ENCODE results near the gene CHST15. TPM values are rescaled to one million over a fixed set of nuclear protein-coding genes. Genes with fewer than 3 reads are reported as not detected.
A peak's percentile ranks its signal among the peaks of the same experiment; 100 is the strongest.

Gene CHST15
- total and polyA plus RNA-seq, 8 donors: 4.8 to 17.3 (median 12.4) TPM

DNA sequence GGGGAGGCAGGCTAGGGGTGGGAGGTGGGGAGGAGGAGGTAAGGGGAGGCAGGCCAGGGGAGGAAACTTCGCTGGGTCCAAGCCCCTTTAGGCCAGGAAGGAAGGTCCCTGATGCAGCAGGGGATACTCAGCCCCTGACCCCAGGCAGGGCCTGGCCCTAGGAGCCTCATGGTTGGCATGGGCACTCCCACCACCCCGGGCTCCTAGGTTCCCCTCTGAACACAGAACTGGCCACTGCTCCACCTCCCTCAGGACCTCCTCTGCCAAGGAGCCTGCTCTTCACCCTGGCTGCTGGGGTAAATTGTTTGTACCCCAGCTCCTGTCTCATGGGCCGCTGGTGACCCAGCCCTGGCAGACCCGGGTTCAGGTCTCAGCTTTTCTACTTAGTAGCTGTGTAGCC, 25.8 kb upstream of the CHST15 start:
- intact Hi-C loops (cut with DNase I): no loop called here
- Histone ChIP-seq H3K9me3 (no peaks in the 10 kb centered on the region), H3K27ac (no peak overlapping the region), H3K4me1 (no peaks in the 10 kb centered on the region), H3K4me3 (no peak overlapping the region), H3K36me3 (no peaks in the 10 kb centered on the region), H3K27me3 (no peaks in the 10 kb centered on the region)
- DNase-seq (peak in 1 of 6 donors; percentile 39), FAIRE-seq (no peak), ATAC-seq (no peak)
- WGBS, 2 donors: 40 to 56% methylated on average over 4 of the region's 4 CpGs
- TF ChIP-seq, protein P1, sequence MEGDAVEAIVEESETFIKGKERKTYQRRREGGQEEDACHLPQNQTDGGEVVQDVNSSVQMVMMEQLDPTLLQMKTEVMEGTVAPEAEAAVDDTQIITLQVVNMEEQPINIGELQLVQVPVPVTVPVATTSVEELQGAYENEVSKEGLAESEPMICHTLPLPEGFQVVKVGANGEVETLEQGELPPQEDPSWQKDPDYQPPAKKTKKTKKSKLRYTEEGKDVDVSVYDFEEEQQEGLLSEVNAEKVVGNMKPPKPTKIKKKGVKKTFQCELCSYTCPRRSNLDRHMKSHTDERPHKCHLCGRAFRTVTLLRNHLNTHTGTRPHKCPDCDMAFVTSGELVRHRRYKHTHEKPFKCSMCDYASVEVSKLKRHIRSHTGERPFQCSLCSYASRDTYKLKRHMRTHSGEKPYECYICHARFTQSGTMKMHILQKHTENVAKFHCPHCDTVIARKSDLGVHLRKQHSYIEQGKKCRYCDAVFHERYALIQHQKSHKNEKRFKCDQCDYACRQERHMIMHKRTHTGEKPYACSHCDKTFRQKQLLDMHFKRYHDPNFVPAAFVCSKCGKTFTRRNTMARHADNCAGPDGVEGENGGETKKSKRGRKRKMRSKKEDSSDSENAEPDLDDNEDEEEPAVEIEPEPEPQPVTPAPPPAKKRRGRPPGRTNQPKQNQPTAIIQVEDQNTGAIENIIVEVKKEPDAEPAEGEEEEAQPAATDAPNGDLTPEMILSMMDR (IDR thresholded peaks at IDR 0.05): no peak

DNA sequence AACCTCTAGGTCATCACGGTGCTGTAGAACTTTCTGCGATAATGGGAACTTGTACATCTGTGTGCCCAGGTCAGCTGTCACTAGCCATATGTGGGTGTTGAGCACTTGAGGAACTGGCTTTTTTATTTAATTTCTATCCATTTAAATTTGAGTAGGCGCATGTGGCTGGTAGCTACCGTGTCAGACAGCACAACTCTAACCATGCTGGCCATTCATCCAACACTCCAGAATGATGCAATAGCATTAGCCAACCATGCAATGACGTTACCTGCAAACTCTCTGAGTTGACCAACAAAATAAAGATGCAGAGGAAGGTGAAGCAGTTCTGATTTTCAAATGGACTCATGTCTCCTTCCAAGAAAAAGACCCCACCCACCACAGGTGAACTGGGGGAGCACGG, 24.4 kb upstream of the CHST15 start:
- ATAC-seq (peak in 1 of 4 donors; percentile 12), FAIRE-seq (no peak), DNase-seq (no peak)
- intact Hi-C loops (cut with DNase I): no loop called here
- H3K4me3 ChIP-seq: no peak overlapping the region
- TF ChIP-seq, protein P1 (IDR thresholded peaks at IDR 0.05): no peak
- no peaks in the 10 kb centered on the region for H3K27me3 ChIP-seq
- H3K9me3 ChIP-seq: no peaks in the 10 kb centered on the region
- no peaks in the 10 kb centered on the region for H3K4me1 ChIP-seq
- 65 to 70% methylated on average over 6 of the region's 6 CpGs for WGBS, 2 donors
- H3K27ac ChIP-seq: no peak overlapping the region
- H3K36me3 ChIP-seq: no peaks in the 10 kb centered on the region

DNA sequence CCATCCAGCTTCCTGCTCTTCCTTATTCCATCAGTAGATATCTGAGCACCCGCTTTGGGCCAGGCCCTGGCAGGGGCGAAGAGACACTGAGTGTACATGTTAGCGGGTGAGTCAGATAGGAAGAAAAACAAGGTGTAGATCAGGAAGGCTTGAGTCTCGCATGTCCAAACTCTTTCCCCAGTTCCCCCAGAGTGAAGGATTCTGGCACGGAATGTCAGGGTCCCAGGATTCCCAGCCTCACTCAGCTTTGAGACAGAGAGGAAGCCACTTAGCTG, 24.1 kb upstream of the CHST15 start:
- DNase-seq (no peak), ATAC-seq (no peak), FAIRE-seq (no peak)
- intact Hi-C loops (cut with DNase I): no loop called here
- Histone ChIP-seq H3K36me3 (no peaks in the 10 kb centered on the region), H3K27me3 (no peaks in the 10 kb centered on the region), H3K4me3 (no peak overlapping the region), H3K9me3 (no peaks in the 10 kb centered on the region), H3K4me1 (no peaks in the 10 kb centered on the region), H3K27ac (no peak overlapping the region)
- TF ChIP-seq, protein P1 (IDR thresholded peaks at IDR 0.05): no peak
- WGBS, 2 donors: 89 to 90% methylated on average over 5 of the region's 5 CpGs

DNA sequence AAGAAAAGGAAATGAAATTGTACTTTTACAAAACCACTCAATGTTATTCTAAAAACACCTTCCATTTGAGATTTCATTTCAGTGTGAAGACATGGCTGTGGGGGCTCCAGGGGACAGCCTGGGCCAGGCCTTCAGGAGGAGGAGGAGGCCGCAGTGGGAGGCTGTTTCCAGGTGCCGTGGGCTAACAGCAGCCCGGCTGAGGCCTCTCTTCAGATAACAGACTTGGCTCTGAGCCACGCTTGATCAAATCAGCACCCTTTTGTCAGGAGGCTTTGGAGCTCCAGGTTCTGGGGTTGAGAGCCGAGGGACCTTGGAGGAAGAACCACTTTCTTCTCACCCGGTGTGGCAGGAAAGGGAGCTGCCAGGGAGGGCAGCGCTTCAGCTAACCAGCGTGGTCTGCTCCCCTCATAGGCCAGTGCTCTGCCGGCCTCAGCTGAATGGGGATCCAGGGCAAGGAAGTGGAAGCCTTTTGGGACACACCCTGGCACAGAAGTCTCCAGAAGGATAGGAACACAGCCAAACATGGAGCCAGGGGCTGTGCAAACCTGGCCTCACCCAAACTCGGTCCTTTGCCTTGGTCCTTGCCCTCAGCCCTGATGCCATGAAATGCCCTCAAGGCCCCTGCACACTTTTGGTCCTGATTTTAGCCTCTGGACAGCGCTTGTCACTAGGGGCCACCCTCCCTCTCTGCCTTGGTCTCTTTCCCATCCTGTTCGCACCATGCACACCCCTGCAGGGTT, 23.5 kb upstream of the CHST15 start:
- no peak overlapping the region for H3K27ac ChIP-seq
- no peak overlapping the region for H3K4me3 ChIP-seq
- 54 to 59% methylated on average over 12 of the region's 12 CpGs for WGBS, 2 donors
- no peaks in the 10 kb centered on the region for H3K27me3 ChIP-seq
- TF ChIP-seq, protein P1 (IDR thresholded peaks at IDR 0.05): no peak
- H3K9me3 ChIP-seq: no peaks in the 10 kb centered on the region
- H3K36me3 ChIP-seq: no peaks in the 10 kb centered on the region
- no peak for DNase-seq
- H3K4me1 ChIP-seq: no peaks in the 10 kb centered on the region
- intact Hi-C loops (cut with DNase I): no loop called here
- no peak for FAIRE-seq
- ATAC-seq: no peak

DNA sequence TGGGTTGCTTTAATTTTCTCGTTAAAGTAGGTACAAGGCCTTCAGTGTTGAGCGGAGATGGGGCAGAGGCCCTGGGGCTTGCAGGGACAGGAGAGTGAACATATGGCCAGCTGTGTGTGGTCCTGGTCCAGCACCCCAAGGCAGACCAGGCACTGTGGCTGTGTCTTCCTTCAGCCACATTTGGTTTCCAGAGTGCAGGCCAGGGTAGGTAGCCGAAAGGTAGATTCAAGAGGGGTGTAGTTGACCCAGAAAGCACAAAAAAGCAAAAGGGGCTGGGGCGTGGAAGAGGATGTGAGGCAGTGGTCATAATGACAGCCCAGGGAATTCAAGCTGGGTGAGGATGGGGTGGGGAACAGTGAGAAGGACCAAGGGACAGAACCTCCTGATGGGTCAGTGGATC, 21.3 kb upstream of the CHST15 start:
- no peaks in the 10 kb centered on the region for H3K27me3 ChIP-seq
- 85 to 86% methylated on average over 4 of the region's 4 CpGs for WGBS, 2 donors
- H3K9me3 ChIP-seq: no peaks in the 10 kb centered on the region
- FAIRE-seq (no peak), ATAC-seq (no peak), DNase-seq (no peak)
- no peaks in the 10 kb centered on the region for H3K4me1 ChIP-seq
- no peak overlapping the region for H3K27ac ChIP-seq
- intact Hi-C loops (cut with DNase I): no loop called here
- no peaks in the 10 kb centered on the region for H3K36me3 ChIP-seq
- TF ChIP-seq, protein P1 (IDR thresholded peaks at IDR 0.05): no peak
- H3K4me3 ChIP-seq: no peak overlapping the region
